Prostate gland (tissue), 2 donors: Measurements from ENCODE around the gene C4orf50.

Experiments
- POLR2A ChIP-seq: fragments of 450-650 bp; IDR thresholded peaks from one replicate; pipeline ENCODE4 v1.6.1; 2016; ENCODE audit warnings: antibody characterized with exemption, mild to moderate bottlenecking
- POLR2AphosphoS5 ChIP-seq: sonication (generic); formaldehyde crosslinking; IDR thresholded peaks from one replicate; pipeline ENCODE4 v1.6.1; 2017; ENCODE audit warnings: antibody characterized with exemption
- TF ChIP-seq, protein P1 (sequence below), 4 experiments: fragments of 200-600 bp in 2 of 4; fragments of 450-650 bp in 2 of 4; sonication (generic) in 2 of 4; IDR thresholded peaks; 1 replicate in 3 of 4; 2 replicates in 1 of 4; pipeline ENCODE4 v1.5.1; 2016 to 2019; ENCODE audit warnings: antibody characterized with exemption in 4 of 4, mild to moderate bottlenecking in 2 of 4, moderate library complexity in 2 of 4

DNA sequence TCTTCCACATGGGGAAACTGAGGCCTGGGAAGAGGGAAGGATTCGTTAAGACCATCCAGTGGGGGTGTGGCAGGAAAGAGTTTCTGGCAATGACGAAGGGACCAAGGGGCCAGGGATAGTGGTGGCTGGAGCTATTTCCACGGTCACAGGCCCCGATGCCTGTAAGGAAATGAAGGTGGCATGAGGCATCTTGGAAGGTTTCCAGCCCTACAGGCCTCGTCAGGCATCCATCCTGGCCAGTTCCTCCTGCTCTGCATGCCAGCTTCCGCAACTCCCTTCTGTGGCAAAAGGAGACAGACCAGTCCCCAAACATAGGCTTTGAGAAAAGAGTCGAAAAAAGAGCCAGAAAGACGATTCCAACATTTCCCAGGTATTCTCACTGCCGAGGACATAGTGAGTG lies 9.2 kb upstream of the C4orf50 start:
- TF ChIP-seq, protein P1, sequence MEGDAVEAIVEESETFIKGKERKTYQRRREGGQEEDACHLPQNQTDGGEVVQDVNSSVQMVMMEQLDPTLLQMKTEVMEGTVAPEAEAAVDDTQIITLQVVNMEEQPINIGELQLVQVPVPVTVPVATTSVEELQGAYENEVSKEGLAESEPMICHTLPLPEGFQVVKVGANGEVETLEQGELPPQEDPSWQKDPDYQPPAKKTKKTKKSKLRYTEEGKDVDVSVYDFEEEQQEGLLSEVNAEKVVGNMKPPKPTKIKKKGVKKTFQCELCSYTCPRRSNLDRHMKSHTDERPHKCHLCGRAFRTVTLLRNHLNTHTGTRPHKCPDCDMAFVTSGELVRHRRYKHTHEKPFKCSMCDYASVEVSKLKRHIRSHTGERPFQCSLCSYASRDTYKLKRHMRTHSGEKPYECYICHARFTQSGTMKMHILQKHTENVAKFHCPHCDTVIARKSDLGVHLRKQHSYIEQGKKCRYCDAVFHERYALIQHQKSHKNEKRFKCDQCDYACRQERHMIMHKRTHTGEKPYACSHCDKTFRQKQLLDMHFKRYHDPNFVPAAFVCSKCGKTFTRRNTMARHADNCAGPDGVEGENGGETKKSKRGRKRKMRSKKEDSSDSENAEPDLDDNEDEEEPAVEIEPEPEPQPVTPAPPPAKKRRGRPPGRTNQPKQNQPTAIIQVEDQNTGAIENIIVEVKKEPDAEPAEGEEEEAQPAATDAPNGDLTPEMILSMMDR (IDR thresholded peaks at IDR 0.05): no peak
- TF ChIP-seq POLR2A (no peak), POLR2AphosphoS5 (no peak)
